HG02852 (cell line): ENCODE data around the gene TCF7L1.
"Not testable (repeated sequence)": the region's sequence is repeated elsewhere in the genome, so short reads cannot be mapped to it uniquely, and the experiment has no call there.

Source experiments
- ATAC-seq: cut with Tn5 transposase; IDR thresholded peaks from one replicate; pipeline ENCODE4 v1.9.1; 2021; ENCODE audit warnings: mild to moderate bottlenecking, moderate library complexity; ENCODE audit not compliant: unreplicated experiment

The TCF7L1 gene

DNA sequence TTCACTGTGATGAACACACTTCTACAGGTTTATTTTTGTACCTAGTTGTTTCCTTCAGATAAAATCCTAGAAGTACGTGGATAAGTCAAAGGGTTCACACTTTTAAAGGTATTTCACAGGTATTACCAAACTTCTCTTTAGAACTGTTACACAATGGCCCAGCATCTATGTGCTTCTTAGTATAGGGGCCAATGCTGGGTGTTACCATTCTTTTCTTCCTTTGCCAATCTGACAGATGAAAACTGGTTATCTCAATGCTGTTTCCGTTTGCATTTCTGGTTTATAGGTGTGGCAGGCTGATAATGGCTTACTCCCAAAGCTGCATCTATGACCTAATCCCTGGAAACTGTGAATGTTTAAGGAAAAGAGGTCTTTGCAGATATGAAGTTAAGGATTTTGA lies 2.8 kb upstream of the TCF7L1 start:
- ATAC-seq = no peak

DNA sequence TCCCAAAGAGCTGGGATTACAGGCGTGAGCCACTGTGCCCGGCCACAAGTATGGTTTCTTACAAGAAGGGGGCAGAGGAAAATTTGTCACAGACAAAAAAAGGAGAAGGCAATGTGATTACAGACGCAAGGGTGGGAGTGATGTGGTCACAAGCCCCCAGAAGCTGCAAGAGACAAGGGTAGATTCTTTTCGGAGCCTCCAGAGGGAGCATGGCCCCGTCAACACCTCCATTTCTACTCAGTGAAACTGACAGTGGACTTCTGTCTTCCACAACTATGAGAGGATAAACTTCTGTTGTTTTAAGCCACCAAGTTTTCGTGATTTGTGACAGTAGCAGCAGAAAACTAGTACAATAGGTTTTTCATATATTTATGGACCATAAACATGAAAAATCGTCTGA lies 2.1 kb upstream of the TCF7L1 start:
- no peak for ATAC-seq

DNA sequence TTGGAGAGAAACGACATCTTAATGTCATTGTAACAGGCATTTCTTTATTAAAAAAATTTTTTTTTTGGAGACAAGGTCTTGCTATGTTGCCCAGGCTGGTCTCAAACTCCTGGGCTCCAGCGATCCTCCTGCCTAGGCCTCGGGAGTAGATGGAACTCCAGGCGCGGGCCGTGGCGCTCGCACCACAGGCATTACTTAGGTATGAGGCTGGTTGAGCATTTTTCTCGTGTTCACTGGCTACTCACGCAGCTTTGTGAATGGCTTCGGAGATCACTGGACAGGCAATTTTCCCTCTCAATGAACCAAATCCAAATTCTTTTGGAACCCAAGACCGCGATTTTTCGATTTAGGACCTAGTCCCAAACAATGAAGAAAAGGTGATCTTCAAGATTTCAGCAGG lies 795 bp upstream of the TCF7L1 start:
- ATAC-seq = no peak

DNA sequence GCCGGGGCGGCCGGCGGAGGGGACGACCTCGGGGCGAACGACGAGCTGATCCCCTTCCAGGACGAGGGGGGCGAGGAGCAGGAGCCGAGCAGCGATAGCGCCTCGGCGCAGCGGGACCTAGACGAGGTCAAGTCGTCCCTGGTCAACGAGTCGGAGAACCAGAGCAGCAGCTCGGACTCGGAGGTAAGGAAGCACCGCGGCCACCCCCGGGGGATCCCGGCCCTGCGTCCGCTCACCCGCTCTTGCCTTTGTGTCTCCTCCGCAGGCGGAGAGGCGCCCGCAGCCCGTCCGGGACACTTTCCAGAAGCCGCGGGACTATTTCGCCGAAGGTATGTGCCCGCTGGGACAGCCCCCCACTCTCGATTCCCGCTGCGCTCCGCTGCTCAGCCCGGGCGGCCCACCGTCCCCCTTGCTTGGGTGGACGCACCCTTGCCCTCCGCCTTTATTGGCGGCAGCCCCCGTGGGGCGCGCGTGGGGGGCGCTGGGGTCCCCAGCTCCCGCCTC lies 611 bp downstream of the TCF7L1 start:
- no peak for ATAC-seq

DNA sequence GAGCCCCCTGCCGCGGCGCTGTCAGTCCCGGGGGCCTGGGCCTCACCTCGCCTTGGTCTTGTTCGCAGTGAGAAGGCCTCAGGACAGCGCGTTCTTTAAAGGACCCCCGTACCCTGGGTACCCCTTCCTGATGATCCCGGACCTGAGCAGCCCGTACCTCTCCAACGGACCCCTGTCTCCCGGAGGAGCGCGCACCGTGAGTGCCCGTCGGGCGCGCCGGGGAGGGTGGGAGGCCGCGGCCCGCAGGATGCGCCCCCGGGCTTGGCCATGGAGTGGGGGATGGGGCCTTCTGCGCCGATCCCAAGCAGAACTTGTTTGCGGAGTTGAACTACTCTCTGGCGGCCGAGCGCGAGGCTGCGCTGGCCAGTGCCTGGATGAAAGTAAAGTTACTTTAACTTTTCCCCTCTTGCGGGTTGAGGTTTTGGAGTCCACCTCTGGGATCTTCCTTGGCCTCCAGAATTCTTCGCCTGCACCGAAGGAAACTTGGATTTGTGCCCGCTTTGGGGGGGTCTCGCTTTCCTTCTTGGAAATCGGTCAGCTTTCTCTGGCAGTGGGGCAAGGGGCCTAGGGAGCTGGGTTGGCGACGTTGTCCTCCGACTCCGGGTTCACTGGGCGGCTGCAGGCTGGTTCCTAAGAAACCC lies 1.2 kb downstream of the TCF7L1 start:
- ATAC-seq = no peak

DNA sequence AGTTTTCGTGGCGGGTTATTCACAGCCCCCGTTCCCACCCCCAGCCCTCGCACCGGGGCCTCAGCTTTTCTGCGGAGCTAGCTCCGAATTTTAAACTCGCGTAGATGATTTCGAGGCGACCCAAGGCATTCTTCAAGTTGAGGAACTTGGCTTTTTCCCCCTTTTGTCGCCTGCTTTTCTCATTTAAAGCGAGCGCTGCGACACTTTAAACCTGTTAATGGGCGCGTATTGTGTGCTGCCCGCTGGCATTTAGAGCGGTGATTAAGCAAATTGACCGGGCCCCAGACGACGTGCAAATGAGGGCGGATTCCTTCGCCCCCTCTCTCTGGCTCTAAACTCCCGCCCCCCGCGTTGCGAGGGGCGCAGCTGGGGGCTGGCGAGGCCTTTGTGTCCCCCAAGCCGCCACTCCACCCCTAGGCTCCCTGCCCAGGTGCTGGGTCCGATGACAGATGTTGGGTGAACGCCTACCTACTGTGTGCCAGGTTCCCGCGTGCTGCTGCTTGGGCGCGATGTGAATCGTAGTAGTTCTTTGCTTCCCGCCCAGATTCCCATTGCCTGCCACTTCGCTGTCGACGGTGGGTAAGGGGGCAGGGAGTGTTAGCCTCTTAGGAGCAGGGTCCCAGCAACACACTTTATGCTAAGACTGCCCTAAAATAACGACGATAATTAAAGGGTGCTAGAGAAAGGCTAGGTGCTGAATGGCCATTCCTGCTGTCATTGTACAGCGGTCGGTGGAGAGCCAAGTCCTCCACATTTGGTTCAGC lies 1.9 kb downstream of the TCF7L1 start:
- no peak for ATAC-seq

DNA sequence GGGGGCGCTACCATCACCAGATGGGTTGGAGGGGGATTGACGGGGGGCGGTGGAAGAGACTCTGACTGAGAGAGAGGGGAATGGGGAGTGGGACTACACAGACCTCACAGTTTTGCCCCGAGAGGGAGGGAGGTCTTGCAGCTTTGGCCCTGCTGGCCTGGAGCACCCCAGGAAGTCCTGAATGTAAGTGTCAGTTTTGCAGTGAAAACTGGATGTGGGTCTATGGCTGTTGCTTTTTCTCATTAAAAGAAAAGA lies 2.4 kb downstream of the TCF7L1 start:
- no peak for ATAC-seq

DNA sequence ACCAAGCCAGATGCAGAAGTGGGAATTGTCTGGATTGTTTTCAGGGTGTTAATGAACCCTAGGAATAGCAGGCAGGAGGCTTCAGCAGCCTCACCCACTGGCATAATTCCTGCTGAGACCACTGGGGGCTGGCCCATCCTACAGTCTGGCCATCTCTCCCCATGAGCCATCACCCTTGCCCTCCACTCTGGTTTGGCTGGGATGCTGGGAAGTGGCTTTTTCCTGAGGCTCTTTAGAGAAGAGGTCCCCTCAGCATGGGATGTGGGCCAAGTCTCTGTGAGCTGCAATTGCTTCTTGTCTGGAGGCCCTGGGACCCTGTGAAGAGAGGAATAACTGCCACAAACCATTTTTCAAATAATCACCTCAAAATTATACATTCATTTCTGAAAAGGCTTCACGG lies 4.0 kb downstream of the TCF7L1 start:
- ATAC-seq = no peak

DNA sequence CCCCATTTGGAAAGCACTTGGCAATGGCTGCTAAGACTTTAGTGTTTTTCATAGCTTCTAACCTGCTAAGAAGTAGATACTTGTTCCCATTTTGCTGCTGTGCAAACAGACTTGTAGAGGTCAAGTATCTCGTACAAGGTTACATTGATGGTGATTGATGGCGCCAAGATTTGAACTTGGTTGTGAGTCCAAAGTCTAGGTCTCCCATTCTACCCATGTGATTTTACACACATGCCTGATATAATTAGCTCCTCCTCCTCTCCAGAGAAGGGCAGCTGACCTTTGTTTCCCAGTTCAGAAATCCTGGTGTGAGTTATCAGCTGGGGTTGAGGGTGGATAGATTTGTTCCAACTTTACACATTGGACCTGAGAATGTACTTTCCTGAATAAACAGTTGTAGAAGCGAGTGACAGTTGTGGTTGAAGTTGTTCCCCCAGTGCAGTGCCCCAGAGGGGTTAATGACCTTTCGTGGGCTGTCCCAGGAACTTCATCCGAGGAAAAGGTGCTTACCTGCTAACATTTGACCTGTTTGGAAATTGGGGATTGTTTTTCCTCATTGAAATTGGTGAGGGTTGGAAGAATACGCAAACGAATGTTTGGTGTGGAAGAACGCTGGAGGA lies 10.4 kb downstream of the TCF7L1 start:
- ATAC-seq = no peak

DNA sequence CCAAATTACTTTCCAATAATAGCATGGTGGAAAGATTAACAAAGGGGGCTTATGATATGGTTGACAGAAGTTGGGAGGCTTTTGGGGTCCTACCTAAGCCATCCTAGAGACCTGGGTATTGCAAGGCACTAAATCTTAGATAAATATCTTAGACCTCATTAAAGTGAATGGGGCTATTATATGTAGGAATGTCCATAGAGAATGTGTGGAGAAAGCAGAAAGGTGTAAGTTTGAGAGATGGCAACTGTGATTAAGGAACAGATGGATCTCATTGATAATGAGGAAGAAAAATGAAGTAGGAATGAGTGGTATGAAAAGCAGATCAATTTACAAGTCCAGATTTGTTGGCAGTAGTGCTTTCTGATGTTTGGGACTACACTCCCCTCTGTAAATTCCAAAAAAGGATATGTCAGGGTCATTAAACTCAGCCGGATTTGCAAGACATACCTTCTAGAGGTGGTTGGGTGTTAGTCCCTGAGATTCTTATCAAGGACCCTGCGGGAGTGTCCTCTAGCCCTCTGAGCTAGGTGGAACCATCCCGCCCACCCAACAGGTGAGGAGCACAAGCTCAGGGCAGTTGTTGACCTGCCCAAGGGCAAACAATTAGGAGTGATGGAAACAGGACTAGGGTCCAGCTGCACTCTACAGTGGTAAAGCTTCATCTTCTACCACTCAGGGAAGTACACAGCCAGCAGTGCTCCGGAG lies 12.1 kb downstream of the TCF7L1 start:
- ATAC-seq = no peak

DNA sequence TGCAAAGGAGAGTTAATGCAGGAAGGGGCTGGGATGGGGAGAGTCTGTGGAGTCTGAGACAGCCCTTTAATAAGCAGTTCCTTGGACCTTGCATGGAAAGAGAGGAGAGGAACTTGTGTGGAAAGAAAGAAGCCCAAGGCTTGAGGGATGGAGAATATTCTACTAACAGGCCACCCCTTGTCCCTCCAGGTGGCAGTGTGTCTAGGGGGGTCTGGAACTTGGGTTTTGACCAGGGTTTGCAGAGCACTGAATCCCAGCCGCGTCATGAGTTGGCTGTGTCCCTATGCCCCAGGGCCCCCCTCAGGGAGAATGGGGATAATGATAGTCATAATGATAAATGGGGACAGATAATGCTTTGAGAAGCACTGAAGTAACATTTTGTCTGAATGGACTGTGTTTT lies 15.0 kb downstream of the TCF7L1 start:
- no peak for ATAC-seq

DNA sequence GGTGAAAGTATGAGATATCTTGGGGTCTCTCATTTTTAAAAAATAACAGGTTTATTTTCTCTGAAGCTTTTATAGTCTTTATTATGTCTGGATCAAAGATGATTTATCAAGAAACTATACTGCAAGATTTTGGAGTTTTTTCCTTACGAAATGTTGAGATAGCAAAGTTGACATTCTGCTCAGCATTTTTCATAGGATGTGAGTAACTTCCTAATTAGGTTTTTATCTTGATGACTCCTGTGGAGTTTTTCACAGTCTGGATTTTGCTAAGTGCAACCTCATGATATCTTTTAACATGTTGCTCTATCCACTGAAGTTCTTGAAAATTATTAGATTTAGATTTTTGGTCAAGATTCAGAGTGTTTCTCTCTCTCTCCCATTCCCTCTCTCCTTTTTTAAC lies 17.8 kb downstream of the TCF7L1 start:
- no peak for ATAC-seq

DNA sequence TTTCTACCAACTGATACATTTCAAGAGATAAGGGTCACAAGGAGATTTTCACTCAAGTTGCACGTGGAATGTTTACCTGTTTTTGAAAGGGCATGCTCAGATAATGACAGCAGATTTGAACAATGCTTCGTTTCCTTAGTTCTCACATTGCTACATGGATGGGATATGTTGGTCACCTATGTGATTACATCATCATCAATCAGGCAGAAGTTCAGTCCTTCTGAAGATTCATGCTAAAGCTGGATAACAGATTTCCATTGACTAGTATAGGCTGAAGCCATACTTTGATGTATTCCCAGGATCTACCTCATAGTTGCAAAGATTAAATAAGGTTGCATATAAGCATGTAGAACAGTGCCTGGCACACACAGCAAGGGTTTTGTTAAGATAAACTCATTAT lies 19.7 kb downstream of the TCF7L1 start:
- no peak for ATAC-seq

DNA sequence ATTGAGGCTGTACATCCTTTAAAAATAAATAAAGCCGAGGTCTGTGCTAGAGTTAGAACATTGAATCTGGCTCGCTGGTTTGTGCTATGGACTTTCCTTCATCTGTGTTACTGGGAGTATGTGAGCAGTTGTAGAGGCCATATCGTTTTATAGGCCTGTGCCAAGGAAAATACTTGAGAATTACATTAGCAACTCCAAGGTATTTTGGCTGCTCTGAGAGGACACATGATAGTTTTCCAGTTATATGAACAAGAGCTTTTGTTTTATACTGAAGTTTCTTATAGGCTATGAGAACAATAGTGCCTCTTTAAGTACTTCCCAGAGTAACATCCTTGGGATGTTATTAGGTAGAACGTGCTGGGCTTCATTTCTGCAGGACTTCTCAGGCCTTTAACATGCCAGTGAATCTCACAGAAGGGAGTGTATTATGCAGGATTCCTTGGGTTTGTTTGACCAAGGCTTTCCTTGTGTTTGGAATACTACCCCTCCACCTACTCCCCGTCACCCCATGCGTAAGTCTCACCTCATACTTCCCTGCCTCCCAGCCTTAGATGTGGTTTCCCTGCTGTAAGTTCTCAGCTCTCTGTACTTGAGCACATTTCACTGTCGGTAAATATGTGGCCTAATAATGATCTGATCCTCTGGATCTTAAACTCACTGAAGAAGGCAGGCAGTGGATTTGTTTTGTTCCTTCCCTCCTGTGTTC lies 21.0 kb downstream of the TCF7L1 start:
- no peak for ATAC-seq

DNA sequence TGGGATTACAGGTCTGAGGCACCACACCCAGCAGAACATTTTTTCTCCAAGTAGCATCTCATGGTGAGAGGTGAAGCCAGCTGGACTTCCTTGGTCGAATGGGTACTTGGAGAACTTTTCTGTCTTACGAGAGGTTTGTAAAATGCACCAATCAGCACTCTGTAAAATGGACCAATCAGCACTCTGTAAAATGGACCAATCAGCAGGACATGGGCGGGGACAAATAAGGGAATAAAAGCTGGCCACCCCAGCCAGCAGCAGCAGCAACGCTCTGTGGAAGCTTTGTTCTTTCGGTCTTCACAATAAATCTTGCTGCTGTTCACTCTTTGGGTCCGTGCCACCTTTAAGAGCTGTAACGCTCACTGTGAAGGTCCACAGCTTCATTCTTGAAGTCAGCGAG lies 21.9 kb downstream of the TCF7L1 start:
- ATAC-seq = not testable (repeated sequence)

DNA sequence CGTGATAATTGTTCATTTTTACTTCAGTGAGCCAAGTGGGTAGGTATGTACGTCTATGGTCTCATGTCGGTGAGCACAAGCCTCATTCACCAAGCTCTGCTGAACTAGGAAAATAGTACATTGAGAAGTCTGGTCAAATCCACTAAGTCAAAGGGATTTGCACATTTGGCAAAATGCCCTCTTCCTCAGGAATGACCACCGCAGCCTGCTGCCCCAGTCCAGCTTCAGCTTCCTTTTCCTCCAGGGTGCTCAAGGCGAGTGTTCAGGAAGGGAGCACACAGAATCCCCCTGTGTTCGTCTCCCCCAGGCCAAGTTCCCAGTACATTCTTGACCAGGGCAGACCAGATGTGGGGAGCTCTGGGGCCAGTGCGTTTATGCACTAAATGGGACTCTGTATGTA lies 23.0 kb downstream of the TCF7L1 start:
- no peak for ATAC-seq

DNA sequence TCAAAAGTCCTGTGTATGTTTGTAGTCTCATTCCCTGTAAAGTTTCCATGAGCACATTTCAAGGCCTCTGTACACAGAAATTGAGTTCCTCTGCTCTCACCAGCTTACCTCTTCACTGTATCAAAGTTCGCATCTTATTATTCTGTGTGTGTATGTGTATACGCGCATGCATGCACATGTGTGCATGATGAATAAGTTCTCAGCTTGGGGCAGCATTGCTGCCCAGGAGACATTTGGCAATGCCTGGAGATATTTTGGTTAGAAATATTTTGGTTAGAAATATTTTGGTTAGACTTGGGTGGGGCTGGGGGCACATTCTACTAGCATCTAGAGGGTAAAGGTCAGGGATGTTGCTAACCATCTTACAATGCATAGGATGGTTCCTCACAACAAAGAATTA lies 23.4 kb downstream of the TCF7L1 start:
- ATAC-seq = no peak

DNA sequence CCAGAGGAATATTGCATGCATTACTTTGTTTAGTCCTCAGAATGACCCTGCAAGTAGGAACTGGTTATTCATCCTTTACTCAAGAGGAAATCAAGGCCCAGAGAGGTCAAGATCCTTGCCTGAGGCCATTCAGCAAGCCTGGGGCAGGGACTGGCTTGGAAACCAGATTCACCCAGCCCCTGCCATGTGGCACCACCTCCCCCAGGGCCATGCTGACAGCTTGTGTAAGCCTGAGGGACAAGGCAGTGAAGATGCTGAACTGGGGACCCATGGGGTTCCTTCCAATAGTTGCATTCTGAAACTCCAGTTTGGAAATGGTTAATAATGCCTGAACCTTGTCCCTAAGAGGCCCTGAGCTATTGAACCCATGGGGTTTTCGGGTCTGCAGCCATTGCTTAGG lies 24.2 kb downstream of the TCF7L1 start:
- ATAC-seq = no peak

DNA sequence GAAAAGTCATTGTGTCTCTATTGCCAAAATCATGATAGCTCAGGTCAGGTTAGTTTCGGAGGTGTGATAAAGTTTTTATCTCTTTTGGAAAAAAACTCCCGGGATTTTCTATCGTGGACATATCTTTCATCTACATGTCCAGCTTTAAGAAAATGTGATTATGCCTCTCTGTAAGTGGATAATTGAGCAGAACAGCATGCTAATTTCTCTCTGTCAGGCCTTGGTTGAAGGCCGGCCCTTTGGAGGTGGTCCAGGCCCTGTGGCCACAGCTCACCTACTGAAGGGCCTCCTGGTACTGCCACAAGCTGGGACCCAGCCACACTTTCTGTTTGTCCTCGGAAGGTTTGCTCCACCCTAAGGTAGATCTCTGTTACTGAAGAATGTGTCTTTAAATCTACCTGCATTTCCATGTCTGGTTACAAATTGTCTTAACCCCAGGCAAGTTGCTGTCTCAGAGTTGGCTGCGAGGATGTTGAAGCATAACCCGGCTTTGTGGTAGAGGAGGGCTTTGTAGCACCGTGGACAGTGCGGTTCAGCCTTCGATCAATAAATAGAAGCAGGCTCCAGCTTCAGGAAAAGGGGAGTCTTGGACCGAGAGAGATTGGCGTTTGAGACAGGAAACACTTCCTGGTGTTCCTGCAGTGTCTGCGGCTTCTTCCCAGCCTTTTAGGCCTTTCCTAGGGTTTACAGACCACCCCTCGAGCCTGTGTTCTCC lies 25.5 kb downstream of the TCF7L1 start:
- no peak for ATAC-seq

DNA sequence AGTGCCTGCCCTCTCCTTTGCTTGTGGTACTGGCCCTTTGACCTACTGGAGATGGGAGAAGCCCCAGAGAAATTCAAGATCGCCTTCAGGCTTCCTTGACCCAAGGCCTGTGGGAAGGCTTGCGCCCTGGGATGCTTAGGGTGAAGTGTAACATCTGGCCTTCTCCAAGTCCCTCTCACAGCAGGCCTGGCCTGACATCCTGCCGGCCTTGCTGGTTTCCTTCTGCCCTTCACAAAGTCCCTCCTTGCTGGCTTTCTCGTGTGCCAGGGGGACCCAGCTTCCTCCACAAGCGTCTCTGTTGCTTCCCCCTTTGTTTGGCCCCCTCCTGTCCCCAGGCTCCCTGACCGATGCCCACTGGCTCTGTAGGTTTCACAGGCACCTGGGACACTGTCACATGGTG lies 26.4 kb downstream of the TCF7L1 start:
- ATAC-seq = no peak
